Esophagus muscularis mucosa (tissue), 4 donors: ENCODE data around the gene MTAP.

Experiments
- EP300 ChIP-seq: sonication (generic); formaldehyde crosslinking; IDR thresholded peaks from one replicate; pipeline ENCODE4 v1.6.1; 2017; ENCODE audit warnings: antibody characterized with exemption
- POLR2A ChIP-seq: fragments of 450-650 bp; IDR thresholded peaks from one replicate; pipeline ENCODE4 v1.6.1; 2017; ENCODE audit warnings: antibody characterized with exemption, moderate library complexity, mild to moderate bottlenecking, low read depth
- POLR2AphosphoS5 ChIP-seq, 2 donors: sonication (generic); formaldehyde crosslinking; IDR thresholded peaks; one replicate each; pipeline ENCODE4 v1.6.1; 2017; ENCODE audit warnings: antibody characterized with exemption in 2 of 2
- TF ChIP-seq, protein P1 (sequence below), 3 experiments: fragments of 200-600 bp in 2 of 3; fragments of 450-650 bp in 1 of 3; sonication (generic) in 2 of 3; IDR thresholded peaks; one replicate each; pipeline ENCODE4 v1.5.1; 2017 to 2019; ENCODE audit warnings: antibody characterized with exemption in 3 of 3, mild to moderate bottlenecking in 2 of 3, moderate library complexity in 1 of 3

DNA sequence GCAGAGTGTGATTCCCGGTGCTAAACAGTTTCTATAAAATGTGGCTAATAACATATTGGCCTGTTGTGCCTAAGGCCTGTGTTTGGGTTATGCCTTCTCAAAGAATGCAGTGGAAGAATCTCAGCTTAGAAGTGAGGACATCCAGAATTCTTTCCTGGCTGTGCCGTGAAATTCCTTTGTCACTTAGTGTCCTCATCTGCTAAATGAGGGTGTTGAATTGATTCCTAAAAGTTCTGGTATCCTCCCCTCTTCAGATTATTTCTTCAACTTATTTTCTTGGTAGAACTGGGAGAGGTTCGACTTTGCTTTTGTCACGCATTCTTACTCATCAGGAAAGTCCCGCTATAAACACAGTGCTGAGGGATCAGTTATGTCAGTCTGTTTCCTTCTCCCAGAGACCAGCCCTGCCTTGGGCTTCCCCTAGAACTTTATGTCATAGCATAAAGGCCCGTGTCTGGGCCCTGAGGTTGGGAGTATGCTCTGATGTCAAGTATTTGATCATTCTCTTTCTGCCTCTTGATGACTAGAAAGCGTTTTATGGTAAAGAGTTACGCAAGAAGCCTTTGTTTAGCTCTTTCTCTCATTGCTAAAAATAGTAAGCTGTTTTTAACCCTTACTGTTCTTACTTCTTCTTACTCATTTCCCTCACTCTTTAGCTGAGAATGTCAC lies 29.5 kb downstream of the MTAP start:
- TF ChIP-seq EP300: no peak
- TF ChIP-seq, protein P1, sequence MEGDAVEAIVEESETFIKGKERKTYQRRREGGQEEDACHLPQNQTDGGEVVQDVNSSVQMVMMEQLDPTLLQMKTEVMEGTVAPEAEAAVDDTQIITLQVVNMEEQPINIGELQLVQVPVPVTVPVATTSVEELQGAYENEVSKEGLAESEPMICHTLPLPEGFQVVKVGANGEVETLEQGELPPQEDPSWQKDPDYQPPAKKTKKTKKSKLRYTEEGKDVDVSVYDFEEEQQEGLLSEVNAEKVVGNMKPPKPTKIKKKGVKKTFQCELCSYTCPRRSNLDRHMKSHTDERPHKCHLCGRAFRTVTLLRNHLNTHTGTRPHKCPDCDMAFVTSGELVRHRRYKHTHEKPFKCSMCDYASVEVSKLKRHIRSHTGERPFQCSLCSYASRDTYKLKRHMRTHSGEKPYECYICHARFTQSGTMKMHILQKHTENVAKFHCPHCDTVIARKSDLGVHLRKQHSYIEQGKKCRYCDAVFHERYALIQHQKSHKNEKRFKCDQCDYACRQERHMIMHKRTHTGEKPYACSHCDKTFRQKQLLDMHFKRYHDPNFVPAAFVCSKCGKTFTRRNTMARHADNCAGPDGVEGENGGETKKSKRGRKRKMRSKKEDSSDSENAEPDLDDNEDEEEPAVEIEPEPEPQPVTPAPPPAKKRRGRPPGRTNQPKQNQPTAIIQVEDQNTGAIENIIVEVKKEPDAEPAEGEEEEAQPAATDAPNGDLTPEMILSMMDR (IDR thresholded peaks at IDR 0.05): no peak
- no peak for TF ChIP-seq POLR2A
- TF ChIP-seq POLR2AphosphoS5 (IDR thresholded peaks at IDR 0.05): no peak
